ENCODE data around the gene NCKAP1. TPM values are rescaled to one million over a fixed set of nuclear protein-coding genes. Genes with fewer than 3 reads are reported as not detected.

Gene NCKAP1
- total RNA-seq, 1 experiment from 2014 or later: 112 TPM

GRCh38 chr2:183022711-183023110 is 15.5 kb downstream of the NCKAP1 start:
- no peaks in the 10 kb centered on the region for H3K27me3 ChIP-seq (ENCODE audit: insufficient read depth, low read length)
- H4K20me1 ChIP-seq (ENCODE audit: control insufficient read depth, insufficient read depth, insufficient read length): no peaks in the 10 kb centered on the region
- H3K79me1 ChIP-seq (ENCODE audit: insufficient read depth, low read depth, low read length, poor library complexity, severe bottlenecking): peaks cover 4% of the 10 kb centered on the region
- no peak overlapping the region for H3K27ac Mint-ChIP-seq
- WGBS (ENCODE audit: extremely low coverage, insufficient read length, low lambda C conversion rate): no CpG with 5 or more reads among the region's 3 CpGs
- H3T11ph ChIP-seq (ENCODE audit: low read length): no peak overlapping the region
- no peak overlapping the region for H3K56ac ChIP-seq (ENCODE audit: insufficient read length, low read depth, low read length)
- no peak overlapping the region for H2BK5ac ChIP-seq (ENCODE audit: insufficient read length, low read length)
- H3K18ac ChIP-seq (ENCODE audit: insufficient read length, low read depth, low read length): no peak overlapping the region
- H2BK12ac ChIP-seq (ENCODE audit: insufficient read length, low read depth, low read length): no peak overlapping the region
- peaks cover 9% of the 10 kb centered on the region; the same call in 1 of the 2 replicates for H3K79me2 ChIP-seq (ENCODE audit: insufficient read depth, low read length)
- no peak overlapping the region for H4K91ac ChIP-seq (ENCODE audit: insufficient read length, low read depth, low read length)
- H3K4me2 ChIP-seq (ENCODE audit: insufficient read depth, insufficient read length, low read length): no peak overlapping the region
- peaks cover 0 to 7% of the 10 kb centered on the region in 2 experiments; a peak in 3 of 4 replicates for H3K4me1 Mint-ChIP-seq
- H2BK15ac ChIP-seq (ENCODE audit: low read depth, low read length): no peak overlapping the region
- H3K9ac ChIP-seq (ENCODE audit: extremely low read depth, insufficient read length, low read length): no peak overlapping the region
- H4K5ac ChIP-seq (ENCODE audit: insufficient read length, low read depth, low read length): no peak overlapping the region
- H3K4me1 ChIP-seq (ENCODE audit: insufficient read depth, low read length): no peaks in the 10 kb centered on the region
- H3K23ac ChIP-seq (ENCODE audit: insufficient read length, low read depth, low read length): no peak overlapping the region
- H2BK20ac ChIP-seq (ENCODE audit: low read depth, low read length, poor library complexity, severe bottlenecking): no peak overlapping the region
- no peak overlapping the region for H2BK120ac ChIP-seq (ENCODE audit: low read depth, low read length, poor library complexity, severe bottlenecking)
- H2AFZ ChIP-seq (ENCODE audit: low read length): no peak overlapping the region
- DNase-seq: no peak
- no peak overlapping the region for H4K8ac ChIP-seq (replicated peaks; ENCODE audit: insufficient read length, low read depth, low read length)
- no peak overlapping the region for H3K27ac ChIP-seq (ENCODE audit: insufficient read length, low read depth, low read length)
- peaks cover 4 to 5% of the 10 kb centered on the region in 2 experiments; a peak in 3 of 5 replicates for H3K9me3 Mint-ChIP-seq
- no peaks in the 10 kb centered on the region for H3K27me3 Mint-ChIP-seq (ENCODE audit: low read depth)
- no peak overlapping the region for H3K4ac ChIP-seq (ENCODE audit: low read depth, low read length)
- H2AK5ac ChIP-seq (ENCODE audit: insufficient read length, low read length): no peak overlapping the region
- peaks cover 43 to 47% (median 46%) of the 10 kb centered on the region in 3 experiments for H3K36me3 Mint-ChIP-seq (ENCODE audit: insufficient read depth in 1 of 3, low read depth in 3 of 3)
- no peak overlapping the region for H3K4me3 Mint-ChIP-seq
- no peaks in the 10 kb centered on the region for H3K9me3 ChIP-seq (ENCODE audit: control insufficient read depth, low read depth, low read length)
- H3K14ac ChIP-seq (ENCODE audit: insufficient read depth, low read length): no peak overlapping the region
- TF ChIP-seq, protein P1, sequence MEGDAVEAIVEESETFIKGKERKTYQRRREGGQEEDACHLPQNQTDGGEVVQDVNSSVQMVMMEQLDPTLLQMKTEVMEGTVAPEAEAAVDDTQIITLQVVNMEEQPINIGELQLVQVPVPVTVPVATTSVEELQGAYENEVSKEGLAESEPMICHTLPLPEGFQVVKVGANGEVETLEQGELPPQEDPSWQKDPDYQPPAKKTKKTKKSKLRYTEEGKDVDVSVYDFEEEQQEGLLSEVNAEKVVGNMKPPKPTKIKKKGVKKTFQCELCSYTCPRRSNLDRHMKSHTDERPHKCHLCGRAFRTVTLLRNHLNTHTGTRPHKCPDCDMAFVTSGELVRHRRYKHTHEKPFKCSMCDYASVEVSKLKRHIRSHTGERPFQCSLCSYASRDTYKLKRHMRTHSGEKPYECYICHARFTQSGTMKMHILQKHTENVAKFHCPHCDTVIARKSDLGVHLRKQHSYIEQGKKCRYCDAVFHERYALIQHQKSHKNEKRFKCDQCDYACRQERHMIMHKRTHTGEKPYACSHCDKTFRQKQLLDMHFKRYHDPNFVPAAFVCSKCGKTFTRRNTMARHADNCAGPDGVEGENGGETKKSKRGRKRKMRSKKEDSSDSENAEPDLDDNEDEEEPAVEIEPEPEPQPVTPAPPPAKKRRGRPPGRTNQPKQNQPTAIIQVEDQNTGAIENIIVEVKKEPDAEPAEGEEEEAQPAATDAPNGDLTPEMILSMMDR (conservative IDR thresholded peaks at IDR 0.05): no peak
- no peaks in the 10 kb centered on the region for H3K23me2 ChIP-seq (ENCODE audit: insufficient read length, low read depth, low read length, poor library complexity, severe bottlenecking)

Data from H9 (cell line).